C4-2B (cell line): ENCODE measurements around the gene BNC1.

Experiments used
- H3K27ac ChIP-seq: fragments of 450-650 bp; 2 replicates; pipeline ENCODE4 v1.5.1; 2017
- ZFX ChIP-seq: fragments of 450-650 bp; IDR thresholded peaks from 2 replicates; pipeline ENCODE4 v1.6.1; 2017
- TF ChIP-seq, protein P1 (sequence below): fragments of 450-650 bp; conservative IDR thresholded peaks from 2 replicates; pipeline ENCODE4 v1.5.1; 2017; ENCODE audit warnings: mild to moderate bottlenecking

Gene BNC1

GRCh38 chr15:83285284-83285978 lies 967 bp upstream of the BNC1 start:
- TF ChIP-seq, protein P1, sequence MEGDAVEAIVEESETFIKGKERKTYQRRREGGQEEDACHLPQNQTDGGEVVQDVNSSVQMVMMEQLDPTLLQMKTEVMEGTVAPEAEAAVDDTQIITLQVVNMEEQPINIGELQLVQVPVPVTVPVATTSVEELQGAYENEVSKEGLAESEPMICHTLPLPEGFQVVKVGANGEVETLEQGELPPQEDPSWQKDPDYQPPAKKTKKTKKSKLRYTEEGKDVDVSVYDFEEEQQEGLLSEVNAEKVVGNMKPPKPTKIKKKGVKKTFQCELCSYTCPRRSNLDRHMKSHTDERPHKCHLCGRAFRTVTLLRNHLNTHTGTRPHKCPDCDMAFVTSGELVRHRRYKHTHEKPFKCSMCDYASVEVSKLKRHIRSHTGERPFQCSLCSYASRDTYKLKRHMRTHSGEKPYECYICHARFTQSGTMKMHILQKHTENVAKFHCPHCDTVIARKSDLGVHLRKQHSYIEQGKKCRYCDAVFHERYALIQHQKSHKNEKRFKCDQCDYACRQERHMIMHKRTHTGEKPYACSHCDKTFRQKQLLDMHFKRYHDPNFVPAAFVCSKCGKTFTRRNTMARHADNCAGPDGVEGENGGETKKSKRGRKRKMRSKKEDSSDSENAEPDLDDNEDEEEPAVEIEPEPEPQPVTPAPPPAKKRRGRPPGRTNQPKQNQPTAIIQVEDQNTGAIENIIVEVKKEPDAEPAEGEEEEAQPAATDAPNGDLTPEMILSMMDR = no peak
- no peak for TF ChIP-seq ZFX
- no peak overlapping the region for H3K27ac ChIP-seq

DNA sequence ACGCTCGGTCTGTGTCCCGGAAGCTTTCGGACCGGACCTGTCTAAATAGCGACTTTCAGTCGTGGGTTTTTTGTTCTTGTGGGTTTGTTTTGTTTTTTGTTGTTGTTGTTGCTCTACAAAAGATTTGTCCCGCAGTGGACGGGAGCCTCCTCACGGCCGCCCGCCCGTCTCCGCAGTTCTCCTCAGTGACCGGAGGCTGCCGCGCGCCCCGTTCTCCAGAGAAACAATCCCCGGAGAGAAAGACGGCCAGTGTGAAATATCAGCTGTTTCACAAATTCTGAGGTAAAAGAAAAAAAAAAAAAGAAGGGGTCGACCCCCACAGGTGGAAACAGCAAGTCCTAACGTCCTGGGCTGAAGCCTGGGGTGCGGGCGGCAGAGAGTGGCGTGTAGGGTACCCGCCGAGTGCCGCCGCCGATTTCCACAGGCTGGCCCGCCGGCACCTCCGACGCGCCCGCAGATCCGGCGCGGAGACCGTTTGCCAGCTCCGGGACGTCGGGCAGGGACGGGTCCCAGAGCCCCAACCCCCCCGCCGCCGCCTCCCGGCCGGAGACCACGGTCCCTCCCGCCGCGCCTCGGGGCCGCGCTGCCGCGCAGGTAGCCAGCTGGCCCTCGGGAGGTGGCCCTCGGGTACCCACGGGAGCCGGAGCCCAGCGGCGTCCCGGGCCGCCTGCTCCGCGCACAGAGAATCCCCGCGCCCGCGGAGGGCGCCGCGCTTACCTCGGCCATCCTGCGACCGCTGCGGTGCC lies 478 bp downstream of the BNC1 start:
- H3K27ac ChIP-seq = no peak overlapping the region

GRCh38 chr15:83283138-83283812 lies 1.2 kb downstream of the BNC1 start:
- TF ChIP-seq ZFX = no peak
- TF ChIP-seq, protein P1 = no peak
- H3K27ac ChIP-seq = no peak overlapping the region

More for the DNA sequence above, 478 bp downstream of the BNC1 start:
- TF ChIP-seq, protein P1 = no peak
- TF ChIP-seq ZFX = no peak

DNA sequence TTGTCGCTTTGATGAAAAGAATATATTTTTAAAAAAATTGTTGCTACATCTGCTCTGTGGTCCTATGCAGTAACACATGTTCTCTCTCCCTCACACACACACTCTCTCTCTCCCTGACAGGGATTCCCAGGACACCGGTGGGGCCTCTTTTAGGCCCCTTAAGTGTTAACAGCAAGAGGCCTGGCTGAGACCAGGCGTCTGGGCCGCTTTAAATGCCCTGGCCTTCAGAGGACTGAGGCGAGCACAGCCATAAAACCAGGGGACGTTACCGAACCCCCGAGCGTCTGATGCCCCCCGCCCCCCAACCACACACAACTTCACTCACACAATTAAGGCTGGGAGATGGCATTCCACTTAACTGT lies 1.7 kb downstream of the BNC1 start:
- TF ChIP-seq, protein P1 = no peak
- no peak for TF ChIP-seq ZFX

DNA sequence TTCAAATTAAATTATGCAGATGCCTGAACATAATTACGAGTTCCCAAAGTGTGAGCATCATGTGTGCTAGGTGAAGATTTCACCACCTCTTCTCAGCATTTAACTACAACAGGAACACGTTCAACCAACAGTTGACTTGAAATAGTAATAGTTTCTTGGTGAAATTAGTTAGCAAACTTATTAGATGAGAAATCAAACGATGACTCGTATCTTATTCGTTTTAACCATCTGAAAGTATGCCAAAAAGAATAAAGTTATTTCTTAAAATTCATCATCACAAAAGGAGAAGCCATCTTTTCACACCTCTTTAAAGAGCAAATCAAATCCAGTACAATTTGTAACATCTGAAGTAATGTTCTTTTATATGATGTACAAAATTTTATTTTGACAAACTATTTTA lies 2.3 kb downstream of the BNC1 start:
- no peak overlapping the region for H3K27ac ChIP-seq
- TF ChIP-seq, protein P1 = no peak
- TF ChIP-seq ZFX = no peak

More for the DNA sequence above, 1.7 kb downstream of the BNC1 start:
- H3K27ac ChIP-seq = no peak overlapping the region

GRCh38 chr15:83278191-83278590 lies 6.3 kb downstream of the BNC1 start:
- TF ChIP-seq, protein P1 = no peak
- TF ChIP-seq ZFX = no peak
- no peak overlapping the region for H3K27ac ChIP-seq

- no peak overlapping the region for H3K27ac ChIP-seq
- TF ChIP-seq ZFX = no peak
- TF ChIP-seq, protein P1 = no peak
Observed at GRCh38 chr15:83276661-83277060, 7.8 kb downstream of the BNC1 start.
